Stimulated activated memory B cell treated with anti-CD40 and anti-IgM and Interleukin-4, amounts not matched to agents 10 μg/mL and 1 μg/mL and 100 μg/mL, for 72 hours (primary cell): ENCODE results near the gene TMEM178B.

Experiments used
- ATAC-seq: fragments of 150-1000 bp; cut with Tn5 transposase; 2 replicates; pipeline ENCODE4 v1.10.0; 2021
- H3K27ac Mint-ChIP-seq: one replicate; pipeline ENCODE4 v1.8.0; 2022; ENCODE audit warnings: mild to moderate bottlenecking, mixed read lengths
- H3K27me3 Mint-ChIP-seq: one replicate; pipeline ENCODE4 v1.8.0; 2022; ENCODE audit warnings: mixed read lengths
- H3K36me3 Mint-ChIP-seq: one replicate; pipeline ENCODE4 v1.8.0; 2022; ENCODE audit warnings: mixed read lengths
- H3K4me1 Mint-ChIP-seq: one replicate; pipeline ENCODE4 v1.8.0; 2022; ENCODE audit warnings: mixed read lengths
- H3K4me3 Mint-ChIP-seq: one replicate; pipeline ENCODE4 v1.8.0; 2022; ENCODE audit warnings: mild to moderate bottlenecking, moderate library complexity, mixed read lengths
- H3K9me3 Mint-ChIP-seq: one replicate; pipeline ENCODE4 v1.8.0; 2022; ENCODE audit warnings: mixed read lengths

Gene TMEM178B

DNA sequence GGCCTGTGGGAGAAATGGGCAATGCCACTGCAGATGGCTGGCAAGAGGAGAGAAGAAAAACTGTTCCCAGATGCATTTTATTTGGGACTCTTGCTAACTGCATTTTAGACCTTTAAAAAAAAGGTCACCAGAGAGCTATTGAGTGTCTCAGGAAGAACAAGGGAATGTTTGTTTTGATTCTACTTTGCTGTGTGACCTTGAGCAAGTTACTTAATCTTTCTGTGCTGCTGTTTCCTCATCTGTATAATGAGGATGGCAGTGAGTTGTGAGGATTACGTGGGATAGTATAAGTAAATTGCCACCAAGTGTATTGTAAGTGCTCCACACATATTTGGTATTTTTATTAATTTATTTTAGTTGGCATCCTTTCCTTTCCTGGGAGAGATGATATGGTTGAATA, 335.4 kb downstream of the TMEM178B start:
- no peak overlapping the region for H3K4me3 Mint-ChIP-seq
- H3K27me3 Mint-ChIP-seq: peaks cover 11% of the 10 kb centered on the region
- no peak overlapping the region for H3K27ac Mint-ChIP-seq
- ATAC-seq: no peak
- no peaks in the 10 kb centered on the region for H3K36me3 Mint-ChIP-seq
- H3K4me1 Mint-ChIP-seq: no peaks in the 10 kb centered on the region
- no peaks in the 10 kb centered on the region for H3K9me3 Mint-ChIP-seq

DNA sequence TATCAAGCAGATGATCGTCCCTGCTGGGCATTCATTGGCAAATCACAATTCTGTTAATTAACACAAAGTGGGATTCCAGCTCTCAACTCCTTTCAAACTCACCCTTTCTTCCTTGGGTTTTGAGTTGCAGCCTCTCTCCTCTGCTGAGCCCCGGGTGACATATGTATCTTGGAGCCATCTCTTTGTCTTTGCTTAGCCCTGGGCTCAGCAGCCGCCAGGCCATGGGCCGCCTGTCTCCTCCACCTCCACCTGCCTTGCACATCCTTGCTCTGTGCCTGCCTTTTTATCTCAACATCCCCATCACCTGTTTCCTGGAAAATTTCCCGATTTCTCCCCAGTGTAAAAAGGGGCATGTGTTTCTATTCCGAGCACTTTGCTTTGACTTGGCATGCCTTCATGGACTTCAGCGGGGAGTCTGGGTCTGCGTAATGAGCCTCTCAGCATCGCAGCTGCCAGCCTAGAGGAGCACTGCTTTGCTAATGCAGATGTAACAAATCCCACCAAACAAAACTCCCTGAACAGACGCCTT, 336.0 kb downstream of the TMEM178B start:
- H3K36me3 Mint-ChIP-seq: no peaks in the 10 kb centered on the region
- peak; percentile 5 for ATAC-seq

DNA sequence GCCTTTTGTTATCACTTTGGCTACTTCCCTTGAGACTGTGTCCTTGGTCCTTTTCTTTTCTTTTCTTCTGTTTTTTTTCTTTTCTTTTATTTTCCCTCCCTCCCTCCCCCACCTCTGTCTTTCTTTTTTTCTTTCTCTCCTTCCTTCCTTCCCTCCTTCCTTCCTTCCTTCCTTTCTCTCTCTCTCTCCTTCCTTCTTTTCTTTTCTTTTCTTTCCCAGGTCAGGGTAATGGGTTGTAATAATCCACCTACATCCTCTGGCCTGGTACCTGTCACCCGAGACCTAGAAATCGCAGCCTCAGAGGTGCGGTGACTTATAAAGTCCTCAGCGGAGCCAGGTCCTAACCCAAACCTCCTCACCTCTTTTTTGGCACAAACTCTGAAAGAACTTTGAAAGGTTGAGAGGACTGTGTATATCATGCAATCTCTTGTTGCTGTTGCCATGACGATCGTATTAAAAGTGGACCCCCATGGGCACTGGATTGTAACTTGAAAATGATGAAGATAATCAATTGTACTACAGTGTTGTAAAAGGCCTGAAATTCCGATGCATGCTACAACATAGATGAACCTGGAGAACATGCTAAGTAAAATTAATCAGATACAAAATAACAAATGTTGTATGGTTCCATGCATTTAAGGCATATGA, 336.6 kb downstream of the TMEM178B start:
- no peak overlapping the region for H3K4me3 Mint-ChIP-seq

More for the DNA sequence above, 336.0 kb downstream of the TMEM178B start:
- no peak overlapping the region for H3K4me3 Mint-ChIP-seq
- H3K27me3 Mint-ChIP-seq: peaks cover 16% of the 10 kb centered on the region
- H3K4me1 Mint-ChIP-seq: no peaks in the 10 kb centered on the region
- H3K9me3 Mint-ChIP-seq: no peaks in the 10 kb centered on the region
- H3K27ac Mint-ChIP-seq: no peak overlapping the region

DNA sequence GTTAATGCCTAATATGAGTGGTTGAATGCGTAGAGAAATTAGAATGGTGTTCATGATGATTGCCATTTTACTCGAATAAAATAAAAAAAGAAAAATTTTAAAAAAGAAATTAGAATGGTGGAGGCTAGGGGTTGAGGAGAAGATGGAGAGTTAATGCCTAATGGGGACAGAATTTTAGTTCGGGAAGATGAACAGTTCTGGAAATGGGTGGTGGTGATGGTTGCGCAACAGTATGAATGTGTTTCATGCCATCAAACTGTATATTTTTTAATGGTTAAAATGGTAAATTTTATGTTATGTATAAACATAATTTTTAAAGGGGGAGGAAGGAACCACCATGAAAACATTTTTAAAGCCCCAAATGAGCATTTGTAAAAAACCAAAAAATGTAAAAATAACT, 337.3 kb downstream of the TMEM178B start:
- Mint-ChIP-seq H3K4me1 (no peaks in the 10 kb centered on the region), H3K27me3 (peaks cover 20% of the 10 kb centered on the region), H3K36me3 (no peaks in the 10 kb centered on the region), H3K27ac (no peak overlapping the region), H3K9me3 (no peaks in the 10 kb centered on the region), H3K4me3 (no peak overlapping the region)
- ATAC-seq: no peak

More for the DNA sequence above, 336.6 kb downstream of the TMEM178B start:
- Mint-ChIP-seq H3K4me1 (no peaks in the 10 kb centered on the region), H3K27me3 (peaks cover 20% of the 10 kb centered on the region), H3K27ac (no peak overlapping the region), H3K9me3 (no peaks in the 10 kb centered on the region), H3K36me3 (no peaks in the 10 kb centered on the region)
- ATAC-seq: no peak

DNA sequence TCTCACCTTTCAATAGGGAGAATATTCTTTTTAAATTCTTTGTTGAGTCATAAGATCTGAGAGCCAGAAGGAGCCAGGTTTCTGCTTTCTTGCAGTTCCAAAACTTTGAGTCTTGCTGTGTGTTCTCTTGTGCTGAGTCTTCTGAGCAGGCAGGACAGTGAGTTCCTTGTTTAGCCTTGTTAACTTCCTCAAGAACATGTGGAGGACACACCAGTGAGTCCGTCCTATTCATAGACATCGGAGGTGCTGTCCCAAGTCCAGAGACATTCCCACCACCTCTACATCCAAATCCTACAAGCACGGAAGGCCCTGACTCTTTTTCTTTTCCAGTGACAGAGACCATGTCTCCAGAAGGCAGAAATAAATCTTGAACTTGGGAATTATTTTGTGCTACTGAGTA, 342.1 kb downstream of the TMEM178B start:
- no peak overlapping the region for H3K27ac Mint-ChIP-seq
- no peaks in the 10 kb centered on the region for H3K36me3 Mint-ChIP-seq
- peaks cover 18% of the 10 kb centered on the region for H3K27me3 Mint-ChIP-seq

DNA sequence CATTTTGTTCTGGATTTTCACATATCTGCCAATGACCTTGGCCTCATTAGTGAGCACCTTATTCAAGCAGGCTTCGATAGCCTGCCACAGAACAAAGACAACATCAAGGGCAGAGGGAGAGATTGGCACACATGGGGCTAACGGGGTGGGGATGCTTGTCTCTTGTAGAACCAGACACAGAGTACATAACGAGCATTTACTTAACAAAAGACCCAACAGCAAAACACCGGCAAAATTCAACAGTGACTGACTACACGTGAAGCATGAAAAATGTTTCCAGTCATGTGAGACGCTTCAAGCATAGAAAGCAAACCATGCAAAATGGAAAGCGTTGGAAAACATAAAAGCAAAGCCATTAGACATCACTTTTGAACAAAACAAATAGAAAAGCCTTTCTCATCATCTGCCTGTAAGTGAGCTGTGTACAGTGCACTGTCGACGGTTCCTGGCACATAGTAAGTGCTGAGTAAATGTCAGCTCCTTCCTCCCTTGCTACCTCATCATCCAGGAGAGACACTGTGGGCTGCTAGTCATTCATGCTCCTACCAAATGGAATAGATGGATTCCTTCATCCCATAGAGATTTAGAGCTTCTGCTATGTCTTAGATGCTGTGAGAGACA, 342.9 kb downstream of the TMEM178B start:
- Mint-ChIP-seq H3K4me3 (no peak overlapping the region), H3K27ac (no peak overlapping the region), H3K27me3 (peaks cover 18% of the 10 kb centered on the region), H3K9me3 (peaks cover 3% of the 10 kb centered on the region), H3K4me1 (no peaks in the 10 kb centered on the region), H3K36me3 (no peaks in the 10 kb centered on the region)
- no peak for ATAC-seq

More for the DNA sequence above, 342.1 kb downstream of the TMEM178B start:
- ATAC-seq: no peak
- Mint-ChIP-seq H3K9me3 (peaks cover 3% of the 10 kb centered on the region), H3K4me1 (no peaks in the 10 kb centered on the region), H3K4me3 (no peak overlapping the region)

DNA sequence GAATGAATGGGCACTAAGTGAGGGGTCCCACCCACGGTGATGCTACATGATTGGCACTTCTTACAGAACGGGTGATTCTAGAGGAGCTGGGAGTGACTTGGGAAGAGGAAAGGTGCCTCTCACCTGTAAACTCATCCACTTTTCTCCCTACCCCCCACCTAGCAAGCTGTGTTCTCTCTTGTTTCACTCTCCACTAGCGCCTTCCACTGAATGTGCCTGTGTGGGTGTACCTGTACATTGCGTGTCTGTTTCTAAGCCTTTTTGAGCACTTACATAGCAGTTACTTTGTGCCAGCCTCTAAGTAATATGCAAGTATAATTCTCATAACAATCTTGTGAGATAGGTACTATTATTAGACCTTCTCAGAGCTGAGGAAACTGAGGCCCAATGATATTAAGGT, 343.6 kb downstream of the TMEM178B start:
- Mint-ChIP-seq H3K27me3 (peaks cover 18% of the 10 kb centered on the region), H3K27ac (no peak overlapping the region), H3K4me3 (no peak overlapping the region), H3K9me3 (peaks cover 3% of the 10 kb centered on the region), H3K36me3 (no peaks in the 10 kb centered on the region), H3K4me1 (no peaks in the 10 kb centered on the region)
- no peak for ATAC-seq

DNA sequence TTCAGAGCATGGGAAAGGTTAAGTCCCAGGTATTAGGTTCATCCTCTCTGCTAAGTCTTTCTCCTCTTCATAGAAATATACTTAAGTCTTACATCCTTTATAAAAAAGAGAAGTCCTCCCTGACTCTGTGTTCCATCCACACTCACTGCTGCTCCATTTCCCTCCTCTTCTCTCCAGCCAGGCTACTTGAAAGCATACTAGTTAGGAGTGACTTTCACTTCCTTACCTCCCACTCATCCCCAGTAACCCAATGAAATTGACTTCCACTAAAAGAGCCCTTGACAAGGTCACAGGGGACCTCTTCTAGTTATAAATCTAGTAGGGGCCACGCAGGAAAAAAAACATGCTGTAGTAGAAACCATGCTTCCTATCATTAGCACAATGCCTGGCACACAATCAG, 344.2 kb downstream of the TMEM178B start:
- no peak overlapping the region for H3K4me3 Mint-ChIP-seq
- no peaks in the 10 kb centered on the region for H3K4me1 Mint-ChIP-seq
- ATAC-seq: no peak
- H3K27ac Mint-ChIP-seq: no peak overlapping the region
- H3K36me3 Mint-ChIP-seq: no peaks in the 10 kb centered on the region
- peaks cover 18% of the 10 kb centered on the region for H3K27me3 Mint-ChIP-seq
- H3K9me3 Mint-ChIP-seq: peaks cover 3% of the 10 kb centered on the region

DNA sequence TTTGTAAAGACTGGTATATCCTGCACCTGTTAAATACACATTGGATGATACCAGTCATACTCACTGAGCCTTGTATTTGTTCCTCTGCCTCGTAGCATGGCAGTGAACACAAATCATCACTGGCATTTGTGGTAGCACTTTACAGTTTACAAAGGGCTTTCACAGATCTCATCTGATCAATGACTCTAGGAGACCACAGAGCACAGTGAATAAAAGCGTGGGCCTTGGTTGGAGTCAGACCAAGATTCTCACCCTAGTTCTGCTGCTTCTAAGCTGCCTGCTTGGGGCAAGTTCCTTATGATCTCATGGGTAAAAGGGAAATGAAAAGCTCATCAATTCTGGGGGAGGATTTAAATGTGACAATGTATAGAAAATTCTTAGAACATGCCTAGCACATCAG, 347.4 kb downstream of the TMEM178B start:
- H3K4me1 Mint-ChIP-seq: no peaks in the 10 kb centered on the region
- no peak overlapping the region for H3K27ac Mint-ChIP-seq
- H3K36me3 Mint-ChIP-seq: no peaks in the 10 kb centered on the region
- ATAC-seq: no peak
- no peak overlapping the region for H3K4me3 Mint-ChIP-seq
- peaks cover 3% of the 10 kb centered on the region for H3K9me3 Mint-ChIP-seq
- H3K27me3 Mint-ChIP-seq: peaks cover 10% of the 10 kb centered on the region

DNA sequence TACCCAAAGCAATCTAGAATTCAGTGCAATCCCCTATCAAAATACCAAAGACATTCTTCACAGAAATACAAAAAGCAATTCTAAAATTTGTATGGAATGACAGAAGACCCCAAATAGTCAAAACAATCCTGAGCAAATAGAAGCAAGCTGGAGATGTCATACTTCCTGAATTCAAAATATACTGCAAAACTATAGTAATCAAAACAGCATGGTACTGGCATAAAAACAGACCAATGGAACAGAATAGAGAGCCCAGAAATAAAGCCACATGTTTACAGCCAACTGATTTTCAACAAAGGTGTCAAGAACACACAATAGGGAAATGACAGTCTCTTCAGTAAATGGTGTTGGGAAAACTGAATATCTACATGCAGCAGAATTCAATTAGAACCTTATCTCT, 353.3 kb downstream of the TMEM178B start:
- Mint-ChIP-seq H3K4me3 (no peak overlapping the region), H3K4me1 (no peaks in the 10 kb centered on the region), H3K36me3 (no peaks in the 10 kb centered on the region), H3K27ac (no peak overlapping the region), H3K9me3 (peaks cover 5% of the 10 kb centered on the region), H3K27me3 (no peaks in the 10 kb centered on the region)
- no peak for ATAC-seq

DNA sequence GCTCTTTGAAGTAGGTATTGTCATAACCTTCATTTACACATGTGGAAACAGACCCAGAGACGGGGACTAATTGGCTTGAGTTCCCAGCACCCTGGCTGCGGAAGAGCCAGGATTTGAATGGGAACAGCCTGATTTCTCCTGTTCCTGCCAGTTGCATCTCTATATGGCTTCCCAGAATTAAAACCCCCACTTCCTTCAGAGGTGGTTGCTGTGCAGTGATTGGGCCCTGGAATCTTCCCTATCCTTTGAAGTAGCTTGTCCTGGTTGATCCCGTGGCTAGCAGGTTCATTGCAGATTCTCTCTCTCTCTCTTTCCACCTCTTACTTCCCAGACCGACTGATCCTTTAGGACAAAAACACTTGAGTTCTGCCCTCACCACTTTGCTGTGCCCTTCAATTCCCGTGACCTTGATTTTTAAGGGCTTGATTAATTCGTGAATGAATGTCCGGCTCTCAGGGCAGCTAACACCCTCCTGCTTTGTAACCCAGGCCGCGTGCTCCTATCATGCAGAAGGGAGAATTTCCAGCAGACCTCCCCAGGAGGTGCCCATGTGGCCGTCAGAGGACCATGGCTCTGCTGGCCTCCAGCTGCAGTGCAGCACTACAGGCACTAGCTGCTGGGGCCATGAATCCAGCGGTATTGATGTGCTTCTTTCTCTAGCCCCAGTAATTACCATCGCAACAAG, 356.7 kb downstream of the TMEM178B start:
- Mint-ChIP-seq H3K36me3 (no peaks in the 10 kb centered on the region), H3K27ac (no peak overlapping the region), H3K4me3 (no peak overlapping the region), H3K9me3 (peaks cover 5% of the 10 kb centered on the region), H3K4me1 (no peaks in the 10 kb centered on the region), H3K27me3 (peaks cover 15% of the 10 kb centered on the region)
- ATAC-seq: no peak

DNA sequence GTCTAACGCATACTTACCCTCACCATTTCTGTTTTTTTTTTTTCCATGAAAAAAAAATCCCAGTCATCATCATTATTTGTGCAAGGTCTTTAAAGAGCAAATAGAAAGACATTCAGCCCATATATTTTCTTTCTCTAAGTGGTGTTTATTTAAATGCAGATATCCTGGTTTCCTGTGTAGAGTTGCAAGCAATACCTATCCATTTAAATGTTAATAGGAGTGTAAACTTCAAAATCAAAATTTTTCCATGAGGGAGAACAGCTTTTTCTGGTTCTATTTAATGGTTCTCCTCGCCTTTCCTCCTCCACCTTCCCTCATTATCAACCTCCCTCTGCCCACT, 357.2 kb downstream of the TMEM178B start:
- no peak for ATAC-seq
- Mint-ChIP-seq H3K27ac (no peak overlapping the region), H3K9me3 (peaks cover 5% of the 10 kb centered on the region), H3K36me3 (no peaks in the 10 kb centered on the region), H3K4me1 (no peaks in the 10 kb centered on the region), H3K27me3 (peaks cover 20% of the 10 kb centered on the region), H3K4me3 (no peak overlapping the region)

DNA sequence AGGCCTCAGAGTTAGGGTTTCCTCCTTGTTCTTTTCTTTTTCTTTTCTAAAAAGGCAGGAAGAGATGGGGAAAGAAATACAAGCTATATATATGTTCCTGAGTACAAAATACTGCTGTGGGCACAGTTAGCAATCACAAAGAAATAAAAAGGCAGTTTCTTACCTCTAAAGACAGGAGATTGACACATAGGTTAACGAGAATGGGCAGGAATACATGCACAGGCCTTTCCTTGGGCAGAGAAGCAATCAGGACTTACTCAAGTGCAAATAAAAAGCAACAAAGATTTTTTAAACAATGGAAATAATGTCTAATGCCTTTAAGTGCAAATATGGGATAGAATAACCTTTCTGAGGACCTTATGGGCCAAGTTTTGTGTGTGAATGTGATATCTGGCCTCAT, 357.8 kb downstream of the TMEM178B start:
- Mint-ChIP-seq H3K4me3 (no peak overlapping the region), H3K9me3 (peaks cover 3% of the 10 kb centered on the region), H3K36me3 (no peaks in the 10 kb centered on the region), H3K27me3 (peaks cover 26% of the 10 kb centered on the region), H3K4me1 (no peaks in the 10 kb centered on the region), H3K27ac (no peak overlapping the region)
- ATAC-seq: no peak

DNA sequence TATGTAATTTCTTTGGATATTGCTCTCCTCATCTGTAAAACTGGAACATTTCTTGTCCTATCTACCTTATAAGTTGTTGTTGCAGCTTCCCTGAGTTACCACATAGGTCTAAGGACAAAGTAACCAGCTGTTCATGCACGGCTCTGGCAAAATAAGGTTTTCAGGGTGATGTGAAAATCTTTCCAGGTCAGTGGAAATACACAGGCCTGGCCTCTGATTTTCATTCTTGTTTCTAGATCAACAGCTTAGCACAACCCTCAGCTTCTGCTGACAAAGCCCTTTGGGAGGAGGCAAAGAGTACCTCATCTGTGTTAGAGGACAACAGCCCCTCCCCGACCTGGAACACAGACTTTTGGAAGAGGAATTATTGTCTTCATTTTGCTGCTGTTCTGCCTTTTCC, 359.8 kb downstream of the TMEM178B start:
- peaks cover 29% of the 10 kb centered on the region for H3K27me3 Mint-ChIP-seq
- no peak for ATAC-seq
- H3K36me3 Mint-ChIP-seq: no peaks in the 10 kb centered on the region
- peaks cover 3% of the 10 kb centered on the region for H3K9me3 Mint-ChIP-seq
- no peaks in the 10 kb centered on the region for H3K4me1 Mint-ChIP-seq
- no peak overlapping the region for H3K27ac Mint-ChIP-seq
- no peak overlapping the region for H3K4me3 Mint-ChIP-seq

DNA sequence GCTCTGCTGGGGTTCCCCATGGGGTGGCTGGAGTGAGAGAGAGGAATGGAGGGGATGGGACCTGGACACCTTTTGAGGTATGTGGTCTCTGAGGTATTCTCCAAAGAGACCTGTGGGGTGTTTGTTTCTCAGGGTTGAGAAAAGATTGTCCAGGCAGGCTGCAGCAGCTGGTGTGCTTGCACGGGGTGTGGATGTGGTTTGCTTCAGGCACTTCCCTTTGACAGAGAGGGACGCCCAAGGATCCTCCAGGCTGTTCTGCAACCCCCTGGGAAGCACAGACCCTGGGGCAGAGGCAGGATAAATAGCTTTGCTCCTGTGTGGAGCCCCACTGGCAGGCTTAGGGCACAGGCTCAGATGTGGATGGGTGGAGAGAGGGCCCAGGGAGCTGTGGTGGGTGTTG, 362.3 kb downstream of the TMEM178B start:
- no peaks in the 10 kb centered on the region for H3K4me1 Mint-ChIP-seq
- peaks cover 29% of the 10 kb centered on the region for H3K27me3 Mint-ChIP-seq
- no peaks in the 10 kb centered on the region for H3K9me3 Mint-ChIP-seq
- H3K4me3 Mint-ChIP-seq: no peak overlapping the region
- H3K27ac Mint-ChIP-seq: no peak overlapping the region
- no peak for ATAC-seq
- H3K36me3 Mint-ChIP-seq: no peaks in the 10 kb centered on the region

DNA sequence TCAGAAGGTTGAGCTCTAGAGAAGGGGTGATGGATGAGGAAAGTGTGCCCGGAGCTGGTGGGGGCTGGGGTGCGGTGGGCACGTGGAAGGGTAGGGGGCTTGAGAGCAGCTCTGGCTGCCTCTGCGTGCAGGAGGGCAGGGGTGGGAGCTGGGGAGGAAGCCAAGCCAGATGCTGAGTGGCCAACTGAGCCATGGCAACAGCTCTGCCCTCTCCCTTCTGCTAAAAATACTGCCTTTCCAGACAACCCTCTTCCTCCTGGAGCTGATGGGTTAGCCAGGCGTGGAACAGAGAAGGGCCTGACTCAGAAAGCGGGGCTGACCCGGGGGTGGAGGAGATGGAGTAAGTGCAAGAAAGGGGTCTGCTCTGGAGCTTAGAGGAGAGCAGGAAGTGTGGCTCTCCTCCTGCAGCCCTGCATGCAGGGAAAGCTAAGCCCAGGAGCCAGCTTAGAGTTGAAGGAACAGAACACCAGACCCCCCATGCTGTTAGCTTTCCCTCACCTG, 362.8 kb downstream of the TMEM178B start:
- Mint-ChIP-seq H3K36me3 (no peaks in the 10 kb centered on the region), H3K4me3 (no peak overlapping the region), H3K27ac (no peak overlapping the region), H3K27me3 (peaks cover 29% of the 10 kb centered on the region), H3K9me3 (no peaks in the 10 kb centered on the region), H3K4me1 (no peaks in the 10 kb centered on the region)
- ATAC-seq: no peak
